NOMO-1 treated with dmso at 0.1 percent for 144 hours (cell line): ENCODE results near the gene CA6.
"Not testable (repeated sequence)": the region's sequence is repeated elsewhere in the genome, so short reads cannot be mapped to it uniquely, and the experiment has no call there.

Experiments
- DNase-seq: peaks from one replicate; lab custom pipeline; 2025; ENCODE audit not compliant: unreplicated experiment; lab: John Stamatoyannopoulos, UW

CA6 gene

DNA sequence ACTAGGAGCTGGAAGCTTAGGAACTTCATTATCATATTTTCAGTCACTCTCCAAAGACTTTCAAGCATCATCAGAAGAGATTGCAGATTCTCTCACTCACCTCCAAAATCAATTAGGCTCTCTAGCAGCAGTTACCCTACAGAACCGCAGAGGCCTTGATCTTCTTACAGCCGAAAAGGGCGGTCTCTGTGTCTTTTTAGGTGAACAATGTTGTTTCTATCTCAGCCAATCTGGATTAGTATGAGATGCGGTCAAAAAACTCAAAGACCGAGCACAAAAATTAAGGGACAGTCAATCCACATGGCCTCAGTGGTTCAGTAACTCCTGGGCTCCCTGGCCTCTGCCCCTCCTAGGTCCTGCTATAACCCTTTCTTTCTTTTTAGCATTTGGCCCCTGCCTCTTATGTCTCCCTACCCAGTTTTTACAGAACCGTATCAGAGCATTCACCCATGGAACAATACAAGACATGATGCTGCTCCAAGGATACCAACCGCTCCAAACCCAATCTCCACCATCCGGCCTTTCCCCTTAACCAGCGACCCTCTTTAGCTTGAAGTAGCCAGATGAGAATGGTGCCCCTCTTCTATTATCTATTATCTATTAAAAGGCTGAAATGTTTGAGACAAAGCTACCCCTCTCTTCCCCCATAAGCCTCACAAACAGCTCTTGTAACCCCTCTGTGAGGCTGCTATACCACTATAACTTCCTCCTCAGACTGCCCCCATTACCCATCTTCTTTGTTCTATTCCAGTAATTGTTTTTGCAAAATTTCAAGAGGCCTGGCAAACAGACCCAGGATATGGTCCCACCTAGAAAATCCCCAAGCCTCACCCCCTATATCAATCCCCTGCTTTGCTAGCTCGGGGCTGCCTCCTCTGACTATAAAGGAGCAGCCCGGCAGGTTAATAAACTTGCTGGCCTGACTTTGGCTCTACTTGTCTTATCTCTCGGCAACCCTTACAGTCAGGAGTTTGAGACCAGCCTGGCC is 18.7 kb upstream of the CA6 start:
- DNase-seq: no peak

DNA sequence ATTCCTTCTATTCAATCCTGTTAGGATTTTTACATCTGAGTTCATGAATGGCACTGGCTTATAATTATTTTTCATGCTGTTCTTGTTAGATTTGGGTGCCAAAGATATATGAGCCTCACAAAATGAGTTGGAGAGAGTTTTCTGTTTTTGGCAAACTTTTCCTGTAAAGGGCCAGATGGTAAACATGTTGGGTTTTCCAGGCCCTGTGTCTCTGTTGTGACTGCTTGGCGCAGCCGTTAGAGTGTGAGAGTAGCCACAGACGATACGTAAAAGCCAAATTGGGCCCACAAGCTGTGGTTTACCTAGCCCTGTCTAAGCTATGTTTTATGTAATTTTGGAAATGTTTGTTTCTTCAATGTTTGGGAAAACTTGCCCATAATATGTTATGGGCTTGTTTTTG is 15.6 kb upstream of the CA6 start:
- DNase-seq: no peak

DNA sequence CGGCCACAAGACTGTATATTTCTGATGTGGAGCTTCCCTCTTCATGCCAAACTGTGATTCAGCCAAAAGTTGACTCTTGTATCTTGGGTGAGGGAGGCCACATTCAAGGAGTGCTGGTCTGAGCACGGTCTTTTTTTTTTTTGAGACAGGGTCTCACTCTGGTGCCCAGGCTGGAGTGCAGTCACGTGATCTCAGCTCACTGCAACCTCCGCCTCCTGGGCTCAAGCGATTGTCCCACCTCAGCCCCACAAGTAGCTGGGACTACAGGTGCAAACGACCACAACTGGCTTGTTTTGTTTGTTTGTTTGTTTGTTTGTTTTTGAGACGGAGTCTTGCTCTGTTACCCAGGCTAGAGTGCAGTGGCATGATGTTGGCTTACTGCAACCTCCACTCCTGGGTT is 8.6 kb upstream of the CA6 start:
- DNase-seq: not testable (repeated sequence)

DNA sequence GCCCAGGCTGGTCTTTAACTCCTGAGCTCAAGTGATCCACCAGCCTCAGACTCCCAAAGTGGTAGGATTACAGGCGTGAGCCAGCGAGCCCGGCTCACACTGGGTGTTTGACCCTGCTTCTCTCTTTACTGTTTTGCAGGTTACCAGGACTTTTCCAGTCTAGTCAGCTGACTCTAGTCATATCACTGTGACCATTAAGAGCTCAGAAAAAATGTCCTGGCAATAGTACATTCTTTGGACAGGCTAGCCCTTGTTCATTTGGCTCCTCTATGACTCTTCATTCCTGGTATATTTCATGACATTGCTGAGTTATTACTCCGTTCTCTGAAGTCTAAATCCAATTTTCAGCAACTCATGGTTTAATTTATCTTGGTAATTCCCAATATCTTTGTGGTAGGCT is 8.0 kb upstream of the CA6 start:
- DNase-seq: no peak

GRCh38 chr1:8938232-8938999 is 7.3 kb upstream of the CA6 start:
- DNase-seq: peak; percentile 57

DNA sequence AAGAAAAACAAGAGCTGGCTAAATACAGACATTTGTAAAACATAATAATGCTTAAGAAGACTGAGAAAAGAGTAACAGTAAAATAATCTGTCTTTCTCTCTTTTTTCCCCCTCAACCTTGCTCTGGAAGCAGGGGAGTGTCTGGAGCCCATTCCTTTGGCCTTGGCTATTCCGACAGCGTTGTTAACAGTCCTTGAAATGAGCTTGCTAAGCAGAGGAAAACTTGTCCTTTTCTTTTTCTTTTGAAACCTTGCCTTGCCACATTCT is 6.7 kb upstream of the CA6 start:
- DNase-seq: no peak

DNA sequence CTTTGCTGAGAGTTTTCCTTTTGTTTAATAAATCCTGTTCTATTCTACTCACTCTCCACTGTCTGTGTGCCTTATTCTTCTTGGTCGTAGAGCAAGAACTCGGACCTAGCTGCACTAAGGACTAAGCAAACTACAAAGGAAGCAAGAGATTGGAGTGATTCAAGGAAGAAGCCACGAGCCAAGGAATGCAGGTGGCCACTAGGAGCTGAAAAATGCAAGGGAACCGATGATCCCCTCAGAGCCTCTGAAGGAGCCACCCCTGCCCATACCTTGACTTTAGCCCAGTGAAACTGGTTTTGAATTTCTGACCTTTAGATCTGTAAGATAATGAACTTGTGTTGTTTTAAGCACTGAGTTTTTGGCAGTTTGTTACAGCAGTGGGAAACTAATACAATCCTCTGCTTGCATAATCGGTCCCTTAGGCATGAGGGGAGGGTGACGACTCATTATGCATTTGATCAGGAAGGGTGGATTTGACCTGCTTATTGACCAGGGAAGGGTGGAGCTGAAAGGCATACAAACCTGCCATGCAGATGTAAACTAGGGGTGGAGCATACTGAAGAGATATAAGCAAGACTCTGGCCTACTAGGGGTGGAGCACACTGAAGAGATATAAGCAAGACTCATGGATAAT is 6.2 kb upstream of the CA6 start:
- DNase-seq: no peak

DNA sequence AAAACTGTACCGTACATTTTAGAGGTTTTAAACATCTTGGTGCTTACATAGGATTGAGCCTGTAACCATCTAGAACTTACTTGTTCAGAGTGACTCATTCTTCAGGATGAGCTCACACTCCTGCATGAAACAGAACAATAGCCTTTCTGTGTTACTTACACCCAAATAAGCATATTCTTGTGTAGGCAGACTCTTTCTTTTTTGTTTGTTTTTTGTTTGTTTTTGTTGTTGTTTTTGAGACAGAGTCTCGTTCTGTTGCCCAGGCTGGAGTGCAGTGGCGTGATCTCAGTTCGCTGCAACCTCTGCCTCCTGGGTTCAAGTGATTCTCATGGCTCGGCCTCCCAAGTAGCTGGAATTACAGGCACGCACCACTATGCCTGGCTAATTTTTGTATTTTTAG is 3.8 kb upstream of the CA6 start:
- DNase-seq: no peak

DNA sequence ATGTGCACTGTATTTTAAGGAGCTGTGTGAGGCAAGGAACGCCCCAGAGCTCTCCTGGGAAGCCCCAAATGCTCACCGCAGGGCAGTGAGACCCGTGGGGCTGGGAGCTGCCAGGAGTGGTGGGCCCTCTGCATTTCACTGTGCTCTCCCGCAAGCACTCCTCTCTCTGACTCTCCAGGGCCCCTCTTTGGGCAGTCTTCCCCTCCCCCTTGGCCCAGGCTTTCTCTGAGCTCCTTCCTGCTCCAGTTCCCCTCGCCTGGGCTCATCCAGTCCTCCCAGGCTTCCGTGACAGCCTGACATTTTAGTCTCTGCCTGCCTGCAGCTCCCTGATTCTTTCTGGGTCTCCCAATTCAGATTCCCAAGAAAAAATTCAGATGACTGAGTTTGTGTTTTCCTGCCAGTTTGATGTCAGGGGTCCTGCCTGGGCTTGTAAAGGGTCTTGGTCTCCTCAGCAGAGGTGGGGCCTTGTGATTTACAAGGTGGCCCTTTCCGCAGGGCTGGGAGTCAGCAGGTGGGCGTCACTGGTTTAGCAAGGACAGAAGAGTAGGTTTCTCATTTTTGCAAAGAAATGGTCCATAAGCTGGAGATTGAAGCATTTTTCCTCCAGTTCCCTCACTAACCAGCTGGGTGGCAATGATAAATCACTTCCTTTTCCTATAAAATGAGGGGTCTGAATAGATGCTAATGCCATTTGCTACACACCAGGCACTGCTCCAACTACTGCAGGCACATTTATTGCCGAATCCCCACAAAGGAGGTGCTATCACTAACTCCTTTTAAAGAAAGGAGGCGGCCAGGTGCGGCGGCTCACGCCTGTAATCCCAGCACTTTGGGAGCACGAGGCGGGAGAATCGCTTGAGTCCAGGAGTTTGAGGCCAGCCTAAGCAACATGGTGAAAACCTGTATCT is 1.9 kb upstream of the CA6 start:
- no peak for DNase-seq

- no peak for DNase-seq
Measured at GRCh38 chr1:8947127-8947691, 1.5 kb downstream of the CA6 start.

- no peak for DNase-seq
Measured at GRCh38 chr1:8950309-8950708, 4.6 kb downstream of the CA6 start.

- no peak for DNase-seq
Measured at GRCh38 chr1:8951231-8951630, 5.6 kb downstream of the CA6 start.

- no peak for DNase-seq
Measured at GRCh38 chr1:8955406-8955805, 9.7 kb downstream of the CA6 start.

DNA sequence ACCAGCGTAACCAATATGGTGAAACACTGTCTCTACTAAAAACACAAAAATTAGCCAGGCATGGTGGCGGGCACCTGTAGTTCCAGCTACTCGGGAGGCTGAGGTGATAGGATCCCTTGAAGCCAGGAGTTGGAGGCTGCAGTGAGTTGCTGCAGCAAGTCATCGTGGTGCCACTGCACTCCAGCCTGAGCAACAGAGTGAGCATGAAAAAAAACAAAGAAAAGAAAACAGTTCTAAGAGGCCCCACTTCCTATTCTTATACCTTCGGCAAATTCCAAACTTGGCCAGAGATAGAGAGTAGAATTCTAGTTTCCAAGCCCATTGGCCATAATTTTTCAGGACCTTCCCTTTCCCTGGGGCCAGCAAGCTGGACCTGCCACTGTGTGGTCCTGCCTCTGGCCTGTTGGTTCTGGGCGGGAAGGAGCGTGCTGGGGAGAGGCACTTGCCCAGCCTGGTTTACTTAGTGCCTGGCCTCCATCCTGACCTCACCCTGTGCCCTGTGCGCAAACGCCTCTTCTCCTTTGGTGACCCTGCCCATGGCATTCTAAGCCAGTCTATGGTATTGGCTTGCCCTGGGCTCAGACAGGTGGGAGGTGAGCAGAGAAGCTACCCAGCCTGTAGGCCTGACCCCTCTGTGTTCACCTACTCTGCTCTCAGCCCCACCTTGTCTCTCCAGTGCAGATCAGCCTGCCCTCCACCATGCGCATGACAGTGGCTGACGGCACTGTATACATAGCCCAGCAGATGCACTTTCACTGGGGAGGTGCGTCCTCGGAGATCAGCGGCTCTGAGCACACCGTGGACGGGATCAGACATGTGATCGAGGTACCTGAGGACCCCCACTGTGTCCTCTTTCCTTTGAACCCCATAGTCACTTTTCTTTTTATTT is 11.0 kb downstream of the CA6 start:
- no peak for DNase-seq

DNA sequence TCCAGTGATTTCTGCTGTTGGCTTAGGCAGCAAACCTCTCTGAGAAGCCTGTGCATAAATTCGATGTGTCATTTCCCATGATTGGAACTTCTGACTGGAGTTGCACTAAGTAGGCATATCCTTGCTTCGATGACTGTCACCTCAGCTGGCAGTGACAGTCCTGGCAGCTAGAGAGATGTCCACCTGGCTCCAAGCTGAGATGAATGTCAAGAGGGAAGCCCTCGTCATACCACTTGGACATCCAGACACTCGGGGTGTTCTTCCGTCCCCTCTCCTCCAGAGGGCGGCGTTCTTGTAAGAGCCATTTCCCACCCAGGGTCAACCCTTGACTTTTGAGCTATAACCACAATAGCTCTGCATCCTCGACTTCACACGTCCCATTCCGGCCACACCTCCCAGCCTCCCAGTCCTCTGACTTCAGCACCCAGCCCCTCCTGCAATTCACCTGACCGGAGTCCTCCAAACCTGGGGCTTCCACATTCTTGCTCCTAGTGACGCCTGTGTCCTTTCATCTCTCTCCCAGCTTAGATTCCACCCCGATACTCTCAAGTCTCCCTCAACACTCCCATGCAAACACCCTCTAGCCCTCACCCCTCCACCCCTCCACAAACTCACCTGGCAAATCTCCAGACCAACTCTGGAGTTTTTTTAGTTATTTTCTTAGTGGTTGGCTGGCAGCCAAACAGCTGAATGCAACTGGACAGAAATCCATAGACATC is 17.3 kb downstream of the CA6 start:
- peak; percentile 25 for DNase-seq

- DNase-seq: no peak
Measured at GRCh38 chr1:8963963-8964362, 18.3 kb downstream of the CA6 start.

DNA sequence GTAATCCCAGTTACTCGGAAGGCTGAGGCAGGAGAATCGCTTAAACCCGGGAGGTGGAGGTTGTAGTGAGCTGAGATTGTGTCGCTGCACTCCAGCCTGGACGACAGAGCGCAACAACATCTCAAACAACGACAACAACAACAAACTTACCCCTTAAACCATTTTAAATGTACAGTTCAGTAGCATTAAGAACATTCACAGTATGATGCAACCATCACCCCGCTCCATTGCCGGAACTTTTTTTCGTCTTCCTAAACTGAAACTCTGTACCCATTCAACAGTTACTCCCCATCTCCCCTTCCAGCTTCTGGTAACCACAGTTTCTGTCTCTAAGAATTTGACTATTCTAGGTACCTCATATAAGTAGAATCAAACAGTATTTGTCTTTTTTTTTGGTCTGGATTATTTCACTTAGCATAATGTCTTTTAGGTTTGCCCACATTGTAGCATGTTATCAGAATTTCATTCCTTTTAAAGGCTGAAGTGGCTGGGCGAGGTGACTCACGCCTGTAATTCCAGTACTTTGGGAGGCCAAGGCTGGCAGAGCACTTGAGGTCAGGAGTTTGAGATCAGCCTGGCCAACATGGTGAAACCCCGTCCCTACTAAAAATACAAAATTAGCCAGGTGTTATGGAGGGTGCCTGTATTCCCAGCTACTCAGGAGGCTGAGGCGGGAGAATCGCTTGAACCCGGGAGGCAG is 19.6 kb downstream of the CA6 start:
- DNase-seq: no peak

DNA sequence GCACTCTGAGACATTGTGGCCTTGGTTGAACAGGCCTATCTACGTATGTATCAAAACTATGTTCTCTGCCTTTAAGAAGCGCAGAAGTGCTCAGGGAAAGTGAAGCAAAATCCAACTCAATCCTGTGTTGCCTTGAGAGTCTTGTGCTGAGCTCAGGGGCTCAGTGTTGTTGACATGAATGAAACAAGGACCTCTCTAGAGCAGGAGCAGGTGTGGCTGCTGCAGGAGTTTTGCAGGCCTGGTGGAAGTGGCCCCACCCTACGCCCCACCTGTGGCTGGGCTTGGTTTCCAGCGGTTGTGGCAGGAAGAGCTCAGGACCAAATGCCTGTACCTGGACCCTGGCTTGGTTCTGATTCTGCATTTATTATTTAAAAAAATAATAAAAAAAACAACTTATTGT is 20.9 kb downstream of the CA6 start:
- no peak for DNase-seq
